GM19238 (cell line): ENCODE results near the gene CDH3.
"Not testable (repeated sequence)": the region's sequence is repeated elsewhere in the genome, so short reads cannot be mapped to it uniquely, and the experiment has no call there.

Experiments
- DNase-seq: peaks from one replicate; pipeline ENCODE4 v3.0.0; 2011; ENCODE audit warnings: low spot score; ENCODE audit not compliant: insufficient read length

Gene CDH3

DNA sequence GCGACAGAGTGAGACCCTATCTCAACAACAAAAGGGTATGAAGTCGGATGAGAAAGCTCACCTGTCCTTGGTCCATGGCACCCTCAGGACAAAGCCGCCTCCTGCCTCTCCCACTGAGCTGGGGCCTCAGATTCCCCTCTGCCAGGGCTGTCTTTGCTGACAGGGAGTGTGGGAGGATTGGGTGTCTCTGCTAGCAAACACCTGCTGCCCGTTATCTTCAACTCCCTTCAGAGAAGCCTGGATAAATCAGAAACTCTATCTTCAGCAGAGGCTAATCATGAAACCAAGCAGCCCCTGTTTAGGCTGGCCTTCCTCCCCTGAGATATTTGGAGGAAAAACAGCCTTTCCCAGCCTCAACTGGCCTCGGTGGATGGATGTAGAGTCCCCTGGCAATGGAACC is 55.7 kb downstream of the CDH3 start:
- no peak for DNase-seq

DNA sequence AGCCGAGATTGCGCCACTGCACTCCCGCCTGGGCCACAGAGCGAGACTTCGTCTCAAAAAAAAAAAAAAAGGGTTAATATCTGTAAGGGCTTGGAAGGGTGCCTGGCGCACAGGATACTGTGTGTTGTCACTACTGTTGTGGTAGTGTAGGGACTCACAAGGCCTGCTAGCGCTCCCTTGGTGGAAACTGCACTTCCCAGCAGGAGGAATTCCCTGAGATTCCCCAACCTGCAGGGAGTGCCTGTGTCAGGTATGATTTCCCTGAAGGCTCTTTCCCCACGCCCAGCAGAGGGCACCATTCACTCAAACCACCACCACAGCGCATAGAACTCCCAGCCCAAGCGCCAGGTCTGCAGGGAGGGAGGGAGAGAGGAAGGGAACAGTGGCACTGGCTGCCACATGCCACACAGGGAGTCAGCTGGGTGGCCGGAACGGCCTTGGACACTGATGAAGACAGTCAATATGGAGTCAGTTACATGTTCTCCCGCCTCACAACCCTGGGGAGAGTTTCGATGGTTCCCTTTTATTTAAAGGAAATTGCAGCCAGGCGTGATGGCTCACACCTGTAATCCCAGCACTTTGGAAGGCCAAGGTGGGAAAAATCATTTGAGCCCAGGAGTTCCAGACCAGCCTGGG is 59.2 kb downstream of the CDH3 start:
- DNase-seq = peak; percentile 63

DNA sequence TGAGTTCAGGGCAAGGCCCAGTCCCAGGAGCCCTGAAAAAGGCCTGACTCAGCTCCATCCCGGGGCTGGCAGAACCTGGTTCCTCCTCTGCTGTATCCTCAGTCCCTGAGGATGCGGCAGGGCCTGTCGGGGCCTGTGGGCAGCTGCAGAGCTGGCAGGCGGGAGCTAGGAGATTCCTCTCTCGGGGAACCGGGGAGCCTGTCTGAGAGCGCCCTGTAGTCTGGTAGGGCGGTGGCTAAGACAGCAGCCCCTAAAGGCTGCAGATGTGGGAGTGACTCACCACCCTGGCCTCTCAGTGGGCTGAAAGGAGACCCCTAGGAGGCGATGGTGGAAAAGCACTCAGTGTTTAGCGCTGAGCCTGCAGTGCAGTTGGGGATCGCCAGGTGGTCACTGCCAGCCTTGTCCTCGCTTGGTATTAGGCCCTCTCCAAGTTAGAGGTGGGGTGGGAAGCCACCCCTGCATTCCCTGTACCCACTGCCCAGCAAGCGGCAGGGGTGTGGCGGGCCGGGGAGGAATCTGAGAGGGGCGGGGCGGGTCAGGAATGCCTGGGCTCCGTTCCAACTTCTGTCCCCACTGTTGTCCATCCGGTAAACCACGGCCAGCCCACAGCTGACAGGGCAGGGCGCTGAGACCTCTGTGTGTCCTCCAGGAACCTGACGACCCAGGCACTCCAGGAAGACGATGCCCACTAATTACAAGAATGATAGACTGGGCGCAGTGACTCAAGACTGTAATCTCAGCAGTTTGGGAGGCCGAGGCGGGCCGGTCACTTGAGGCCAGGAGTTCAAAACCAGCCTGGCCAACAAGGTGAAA is 62.4 kb downstream of the CDH3 start:
- no peak for DNase-seq

DNA sequence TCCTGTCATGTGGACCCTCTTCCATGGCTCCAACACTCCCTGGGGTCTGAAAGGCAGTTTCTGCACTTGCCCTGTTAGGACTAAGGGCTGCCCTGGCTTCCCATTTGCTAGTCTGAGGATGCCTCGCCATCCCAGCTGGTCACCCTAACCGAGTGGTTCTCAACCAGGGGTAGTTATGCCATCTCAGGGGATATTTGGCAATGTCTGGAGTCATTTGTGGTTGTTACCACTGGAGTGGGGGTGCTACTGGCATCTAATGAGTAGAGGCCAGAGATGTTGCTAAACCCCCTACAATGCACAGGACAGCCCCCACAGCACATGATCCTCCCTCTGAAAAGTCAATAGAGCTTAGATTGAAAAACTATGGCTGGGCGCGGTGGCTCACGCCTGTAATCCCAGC is 65.1 kb downstream of the CDH3 start:
- DNase-seq = no peak

DNA sequence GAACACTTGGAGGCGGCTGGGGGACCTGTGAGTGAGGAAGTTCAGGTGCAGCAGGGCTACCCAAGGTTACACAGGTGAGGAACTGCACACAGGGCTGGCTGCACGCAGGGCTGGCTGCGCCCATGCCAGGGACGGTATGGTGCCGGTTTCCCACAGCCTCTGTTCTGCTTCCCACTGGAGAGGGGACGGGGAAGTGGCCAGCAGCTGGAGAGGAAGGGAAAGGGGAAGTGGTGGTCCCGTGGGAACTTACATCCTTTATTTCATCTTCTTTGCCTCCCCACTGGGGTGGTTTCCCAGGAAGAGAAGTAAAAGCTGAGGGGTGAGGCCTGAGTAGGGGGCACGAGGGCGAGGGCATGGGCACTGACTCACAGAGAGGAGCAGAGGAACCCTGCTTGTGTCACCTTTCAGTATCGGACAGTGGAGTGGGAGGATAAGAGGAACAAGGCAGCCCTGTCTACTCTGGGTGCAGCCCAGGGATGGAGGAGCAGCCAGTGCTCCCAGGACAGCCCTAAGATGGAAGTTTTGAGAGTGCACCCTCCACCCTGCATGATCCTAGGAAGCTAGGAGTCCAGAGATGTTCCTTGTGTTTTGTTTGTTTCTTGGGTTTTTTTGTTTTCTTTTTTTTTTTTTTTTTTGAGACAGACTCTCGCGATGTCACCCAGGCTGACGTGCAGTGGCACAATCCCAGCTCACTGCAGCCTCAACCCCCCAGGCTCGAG is 66.5 kb downstream of the CDH3 start:
- DNase-seq = no peak

DNA sequence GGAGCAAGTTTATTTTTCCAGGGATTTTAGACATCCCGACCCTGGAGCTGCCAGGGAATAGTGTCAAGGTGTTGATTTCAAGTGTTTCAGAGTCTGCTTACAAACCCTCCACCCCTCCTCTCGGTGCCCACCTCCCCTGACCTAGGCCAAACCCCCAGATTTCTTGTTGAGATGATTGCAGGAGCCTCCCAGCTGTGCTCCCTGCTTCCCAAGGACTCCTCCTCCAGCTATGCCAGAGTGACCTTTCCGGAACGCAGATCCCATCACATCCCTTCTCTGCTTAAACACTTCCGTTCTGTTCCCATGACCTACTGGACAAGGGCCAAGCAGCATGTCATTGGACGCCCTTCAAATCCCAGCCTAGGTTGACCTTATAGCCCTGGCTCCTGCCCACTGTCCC is 68.3 kb downstream of the CDH3 start:
- no peak for DNase-seq

DNA sequence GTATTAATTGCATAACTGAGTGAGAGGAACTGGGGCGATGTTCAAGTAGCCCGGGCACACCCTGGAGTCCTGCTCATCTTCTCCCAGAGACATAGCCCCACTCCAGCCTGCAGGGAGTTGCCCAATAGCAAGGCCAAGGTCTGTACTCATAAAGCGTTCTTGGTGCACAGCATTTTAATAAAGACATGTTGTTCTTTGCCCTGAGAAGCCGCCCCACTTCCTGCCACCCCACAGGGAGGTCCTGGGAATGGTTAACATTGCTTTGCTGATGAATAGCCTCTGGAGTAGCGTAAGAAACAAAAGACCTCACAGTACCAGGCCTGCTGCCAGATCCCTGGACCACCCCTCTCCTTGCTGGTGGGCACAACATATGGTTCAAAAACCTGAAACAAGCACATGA is 70.4 kb downstream of the CDH3 start:
- no peak for DNase-seq

DNA sequence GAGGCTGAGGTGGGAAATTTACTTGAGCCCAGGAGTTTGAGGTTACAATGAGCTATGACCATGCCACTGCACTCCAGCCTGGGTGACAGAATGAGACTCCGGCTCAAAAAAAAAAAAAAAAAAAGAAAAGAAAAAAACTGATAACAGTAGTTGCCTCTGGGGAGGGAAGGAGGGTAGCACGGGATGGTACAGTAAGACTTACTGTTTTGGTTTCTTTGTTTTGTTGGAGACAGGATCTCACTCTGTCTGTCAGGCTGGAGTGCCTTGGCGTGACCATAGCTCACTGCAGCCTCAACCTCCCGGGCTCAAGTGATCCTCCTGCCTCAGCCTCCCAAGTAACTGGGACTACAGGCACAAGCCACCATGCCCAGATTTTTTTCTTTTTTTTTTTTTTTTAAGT is 71.4 kb downstream of the CDH3 start:
- not testable (repeated sequence) for DNase-seq

DNA sequence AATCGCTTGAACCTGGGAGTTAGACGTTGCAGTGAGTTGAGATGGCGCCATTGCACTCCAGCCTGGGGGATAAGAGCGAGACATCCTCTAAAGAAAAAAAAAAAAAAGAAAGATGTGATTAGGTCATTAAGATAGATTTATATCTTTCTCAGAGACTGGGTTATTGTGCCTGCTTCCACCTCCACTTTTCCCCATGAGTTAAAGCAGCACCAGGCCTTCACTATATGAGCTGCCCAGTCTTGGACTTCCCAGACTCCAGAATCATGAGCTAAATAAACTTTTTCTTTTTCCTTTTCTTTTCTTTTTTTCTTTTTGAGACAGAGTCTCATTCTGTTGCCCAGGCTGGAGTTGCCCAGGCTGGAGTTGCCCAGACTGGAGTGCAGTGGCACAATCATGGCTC is 72.6 kb downstream of the CDH3 start:
- DNase-seq = no peak

DNA sequence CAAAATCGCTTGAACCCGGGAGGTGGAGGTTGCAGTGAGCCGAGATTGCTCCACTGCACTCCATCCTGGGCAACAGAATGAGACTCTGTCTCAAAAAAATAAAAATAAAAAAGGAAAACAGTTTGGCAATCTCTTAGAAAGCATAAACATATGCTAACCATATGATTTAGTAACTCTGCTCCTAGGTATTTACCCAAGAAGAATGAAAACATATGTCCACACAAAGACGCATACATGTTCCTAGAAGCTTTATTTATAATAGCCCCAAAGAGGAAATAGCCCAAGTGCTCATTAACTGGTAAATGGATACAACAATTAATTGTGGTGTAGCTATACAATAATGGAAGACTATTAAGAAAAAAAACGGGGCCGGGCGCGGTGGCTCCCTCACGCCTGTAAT is 73.5 kb downstream of the CDH3 start:
- no peak for DNase-seq

DNA sequence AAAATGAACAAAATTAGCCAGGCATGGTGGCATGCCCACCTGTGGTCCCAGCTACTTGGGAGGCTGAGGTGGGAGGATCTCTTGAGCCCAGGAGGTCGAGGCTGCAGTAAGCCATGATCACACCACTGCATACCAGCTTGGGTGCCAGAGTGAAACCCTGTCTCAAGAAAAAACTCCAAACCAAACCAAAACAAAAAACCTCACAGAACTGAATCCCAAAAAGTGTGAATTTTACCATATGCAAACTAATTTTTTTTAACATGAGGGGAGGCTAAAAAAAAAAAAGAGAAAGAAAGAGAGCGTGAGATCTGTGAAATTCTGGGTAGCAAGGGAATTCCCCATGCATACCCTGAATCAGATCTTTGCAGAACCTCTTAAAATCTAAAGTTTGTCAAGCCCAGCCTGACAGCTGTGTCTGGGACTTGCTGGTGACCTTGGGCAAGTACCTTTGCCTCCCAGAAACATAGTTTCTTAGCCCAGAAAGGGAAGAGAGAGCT is 74.9 kb downstream of the CDH3 start:
- no peak for DNase-seq

DNA sequence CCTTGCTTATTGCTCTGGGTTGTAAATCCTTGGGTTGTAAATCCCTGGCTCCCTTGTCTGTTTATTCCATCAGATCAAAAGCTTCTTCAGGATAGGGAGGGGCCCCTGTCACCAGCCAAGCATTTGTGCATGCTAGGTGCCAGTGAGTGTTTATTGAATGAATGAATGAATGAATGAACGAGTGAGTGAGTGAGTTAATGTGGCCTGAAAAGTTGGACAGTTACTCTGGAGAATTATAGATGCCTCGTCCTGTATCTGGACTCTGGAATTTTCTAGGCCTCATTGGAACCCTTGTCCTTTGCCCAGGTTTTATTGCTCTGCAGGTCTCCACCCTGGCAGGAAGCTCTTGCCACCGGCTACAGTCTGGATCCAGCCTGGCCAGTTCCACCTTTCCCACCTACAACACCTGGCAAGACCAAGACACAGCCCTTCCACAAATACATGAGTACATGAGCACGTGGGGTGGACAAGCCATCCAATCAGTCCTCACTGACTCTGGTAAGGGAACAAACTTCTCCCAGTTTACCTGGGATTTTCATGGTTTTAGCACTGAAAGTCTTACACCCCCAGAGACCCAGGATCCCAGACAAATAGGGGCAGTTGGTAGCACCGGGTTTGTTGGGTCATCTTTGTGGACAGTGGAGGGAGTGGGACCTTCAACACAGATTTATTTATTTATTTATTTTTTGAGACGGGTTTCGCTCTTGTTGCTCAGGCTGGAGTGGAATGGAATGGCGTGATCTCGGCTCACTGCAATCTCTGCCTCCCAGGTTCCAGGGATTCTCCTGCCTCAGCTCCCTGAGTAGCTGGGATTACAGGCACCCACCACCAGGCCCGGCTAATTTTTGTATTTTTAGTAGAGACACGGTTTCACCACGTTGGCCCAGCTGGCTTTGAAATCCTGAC is 77.3 kb downstream of the CDH3 start:
- DNase-seq = no peak

DNA sequence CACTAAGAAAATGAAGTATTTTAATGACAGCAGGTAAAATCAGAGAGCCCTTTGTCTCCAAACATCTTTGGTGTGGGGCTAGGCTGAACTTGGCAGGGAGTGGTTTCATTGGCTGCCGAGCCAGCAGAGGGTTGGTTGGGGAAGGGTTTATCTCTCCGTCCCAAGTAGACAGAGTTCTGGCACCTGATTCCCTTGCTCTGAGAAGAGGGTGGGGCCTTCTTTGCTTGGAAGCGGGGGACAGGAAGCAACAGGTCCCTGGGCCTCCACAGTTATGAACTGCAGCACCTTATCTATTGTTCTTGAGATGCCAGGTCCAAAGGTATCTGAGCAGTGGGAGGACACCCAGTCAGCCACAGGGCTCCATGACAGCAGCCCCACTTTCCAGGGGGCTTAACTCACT is 79.7 kb downstream of the CDH3 start:
- DNase-seq = no peak

DNA sequence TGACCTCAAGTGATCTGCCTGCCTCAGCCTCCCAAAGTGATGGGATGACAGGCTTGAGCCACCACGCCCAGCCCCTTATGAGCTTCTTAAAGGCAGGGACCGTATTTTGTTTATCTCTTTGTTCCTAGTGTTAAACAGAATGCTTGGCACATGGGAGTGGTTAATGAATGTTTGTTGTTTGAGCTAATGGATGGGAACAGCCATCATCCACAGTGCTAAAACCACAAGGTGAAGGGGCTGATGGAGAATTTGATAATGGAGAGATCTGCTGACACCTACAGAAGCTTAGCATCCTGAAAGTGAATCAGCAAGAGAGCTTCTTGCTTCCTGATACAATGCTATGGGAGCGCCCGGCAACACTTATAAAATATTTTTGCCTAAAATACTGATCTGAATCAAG is 83.4 kb downstream of the CDH3 start:
- no peak for DNase-seq

DNA sequence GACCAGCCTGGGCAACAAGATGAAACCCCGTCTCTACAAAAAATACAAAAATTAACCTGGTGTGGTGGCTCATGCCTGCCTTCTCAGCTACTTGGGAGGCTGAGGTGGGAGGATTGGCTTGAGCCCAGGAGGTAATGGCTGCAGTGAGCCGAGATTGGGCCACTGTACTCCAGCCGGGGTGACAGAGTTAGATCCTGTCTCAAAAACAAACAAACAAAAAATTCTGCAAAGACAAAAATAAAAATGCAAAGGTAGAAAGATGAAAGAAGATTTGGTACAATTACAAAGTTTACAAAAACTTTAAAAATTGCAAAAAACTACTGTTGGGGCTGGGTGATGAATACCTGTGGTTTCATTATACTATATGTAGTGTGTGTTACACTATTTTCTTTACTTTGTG is 86.5 kb downstream of the CDH3 start:
- DNase-seq = no peak

DNA sequence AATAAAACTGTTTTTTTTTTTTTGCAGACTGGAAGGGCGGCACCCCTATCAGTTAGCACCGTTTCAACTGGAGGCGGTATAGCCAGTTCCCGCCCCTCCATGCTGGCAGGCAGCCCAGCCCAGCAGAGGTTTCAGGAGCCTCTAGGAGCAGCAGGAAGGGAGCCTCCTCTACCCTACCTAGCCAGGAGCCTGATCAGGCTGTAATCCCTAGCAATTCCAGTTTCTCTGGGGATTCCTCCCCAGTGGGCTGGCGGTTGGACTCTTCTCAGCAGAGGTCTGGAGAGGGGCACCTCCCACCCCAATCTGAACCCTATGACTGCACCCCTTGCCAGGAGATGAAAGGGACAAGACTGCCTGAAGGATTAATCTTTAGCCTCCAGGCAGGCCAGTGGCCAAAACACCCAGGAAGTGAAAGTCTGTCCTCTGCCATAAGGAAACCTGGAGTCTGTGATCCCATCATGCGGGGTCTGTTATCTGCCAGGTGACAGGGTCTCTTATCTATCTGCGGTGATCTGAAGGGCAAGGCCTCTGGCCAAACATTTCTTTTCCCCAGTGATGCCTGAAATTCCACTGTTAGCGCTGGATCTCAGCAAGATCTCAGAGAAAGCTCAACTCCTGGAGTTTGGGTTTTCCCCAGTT is 87.1 kb downstream of the CDH3 start:
- DNase-seq = no peak

DNA sequence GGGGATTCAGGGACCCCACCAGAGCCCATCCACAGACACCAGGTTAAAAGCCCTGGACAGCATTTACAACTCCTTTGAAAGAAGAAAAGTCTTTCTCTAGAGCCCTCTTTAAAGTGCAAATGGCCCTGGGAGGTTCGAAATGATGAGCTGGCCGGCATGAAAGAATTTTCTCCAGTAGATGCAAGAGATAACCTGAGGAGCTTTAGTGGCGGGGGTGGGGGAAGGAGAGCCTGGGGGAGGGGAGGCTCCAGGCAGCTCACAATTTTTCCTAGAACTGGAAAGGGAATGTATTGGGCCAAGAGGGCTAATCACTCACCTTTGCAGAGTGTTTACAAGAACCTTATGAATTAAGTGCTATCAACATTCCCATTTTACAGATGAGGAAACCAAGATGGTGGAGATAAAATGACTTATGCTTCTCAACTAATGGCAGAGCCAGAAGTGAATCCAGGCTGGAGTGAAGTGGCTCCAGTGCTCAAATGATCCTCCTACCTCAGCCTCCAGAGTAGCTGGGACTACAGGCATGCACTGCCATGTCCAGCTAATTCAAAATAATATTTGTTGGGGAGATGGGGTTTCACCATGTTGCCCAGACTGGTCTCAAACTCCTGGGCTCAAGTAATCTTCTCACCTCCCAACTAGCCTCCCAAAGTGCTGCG is 87.8 kb downstream of the CDH3 start:
- DNase-seq = no peak

DNA sequence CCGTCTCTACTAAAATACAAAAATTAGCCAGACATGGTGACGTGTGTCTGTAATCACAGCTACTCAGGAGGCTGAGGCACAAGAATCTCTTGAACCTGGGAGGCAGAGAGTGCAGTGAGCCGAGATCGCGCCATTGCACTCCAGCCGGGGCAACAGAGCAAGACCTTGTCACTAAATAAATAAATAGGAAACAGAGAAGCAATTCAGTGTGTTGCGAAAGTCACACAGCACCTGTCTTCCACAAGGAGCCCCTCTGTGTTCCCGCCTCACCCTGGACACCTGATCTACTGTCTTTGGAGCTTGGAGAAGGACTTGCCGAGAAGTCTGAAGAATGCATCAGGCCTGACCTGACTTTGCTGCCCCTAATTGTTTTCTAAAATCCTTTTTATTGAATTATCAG is 88.5 kb downstream of the CDH3 start:
- no peak for DNase-seq

DNA sequence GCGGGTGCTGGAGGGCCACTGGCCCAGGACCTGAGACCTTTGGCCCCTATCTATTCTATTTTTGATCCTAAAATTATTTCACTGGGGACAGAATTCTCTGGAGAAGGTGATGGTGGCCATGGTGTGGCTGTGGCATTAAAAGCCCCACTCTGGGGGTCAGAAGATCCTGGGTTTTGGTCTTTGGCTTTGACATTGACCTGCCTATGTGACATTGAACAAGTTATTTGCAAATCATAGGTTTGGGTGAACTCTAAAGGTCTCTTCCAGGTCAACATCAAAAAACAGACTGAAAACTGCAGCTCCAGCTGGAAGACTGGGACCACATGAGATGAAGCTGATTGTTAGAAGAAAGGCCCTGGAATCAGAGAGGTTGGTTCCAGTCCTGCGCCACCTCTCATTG is 89.7 kb downstream of the CDH3 start:
- DNase-seq = no peak

DNA sequence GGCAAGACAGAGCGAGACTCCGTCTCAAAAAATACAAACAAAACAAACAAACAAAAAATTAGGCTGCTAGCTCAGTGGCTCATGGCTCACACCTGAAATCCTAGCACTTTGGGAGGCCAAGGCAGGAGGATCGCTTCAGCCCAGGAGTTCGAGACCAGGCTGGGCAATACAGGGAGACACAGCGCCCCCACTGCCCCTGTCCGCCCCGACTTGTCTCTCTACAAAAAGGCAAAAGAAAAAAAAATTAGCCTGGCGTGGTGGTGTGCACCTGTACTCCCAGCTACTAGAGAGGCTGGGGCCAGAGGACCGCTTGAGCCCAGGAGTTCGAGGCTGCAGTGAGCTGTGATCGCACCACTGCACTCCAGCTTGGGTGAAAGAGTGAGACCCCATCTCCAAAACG is 91.5 kb downstream of the CDH3 start:
- DNase-seq = no peak
